Tibial nerve (tissue), 4 donors: Measurements from ENCODE around the gene CENPO. TPM values are rescaled to one million over a fixed set of nuclear protein-coding genes. Genes with fewer than 3 reads are reported as not detected.
A peak's percentile ranks its signal among the peaks of the same experiment; 100 is the strongest.

Source experiments
- DNase-seq, 2 donors: peaks; one replicate each; pipeline ENCODE4 v3.0.0-alpha.2; 2019; ENCODE audit warnings: low spot score in 2 of 2
- H3K27ac ChIP-seq, 4 donors: fragments of 200-600 bp; sonication (generic) in 3 of 4; one replicate each; pipeline ENCODE4 v1.5.1; 2017 to 2019; ENCODE audit warnings: mild to moderate bottlenecking in 1 of 4
- H3K27me3 ChIP-seq, 2 donors: fragments of 200-600 bp; sonication (generic) in 1 of 2; one replicate each; pipeline versions ENCODE4 v1.5.1 to v1.6.0; 2017 to 2019
- H3K36me3 ChIP-seq, 3 donors: fragments of 200-600 bp; sonication (generic); one replicate each; pipeline ENCODE4 v1.5.1; 2018 to 2019
- H3K4me1 ChIP-seq, 4 donors: fragments of 200-600 bp; sonication (generic) in 3 of 4; one replicate each; pipeline ENCODE4 v1.5.1; 2017 to 2019
- H3K4me3 ChIP-seq, 4 donors: fragments of 200-600 bp; sonication (generic) in 3 of 4; one replicate each; pipeline ENCODE4 v1.5.1; 2017 to 2019; ENCODE audit warnings: mild to moderate bottlenecking in 1 of 4, moderate library complexity in 1 of 4
- H3K9me3 ChIP-seq, 4 donors: fragments of 200-600 bp; sonication (generic) in 3 of 4; one replicate each; pipeline ENCODE4 v1.5.1; 2017 to 2019
- CTCF ChIP-seq, 5 experiments: fragments of 200-600 bp in 3 of 5; fragments of 450-650 bp in 2 of 5; sonication (generic) in 3 of 5; IDR thresholded peaks; one replicate each; pipeline ENCODE4 v1.5.1; 2016 to 2019; ENCODE audit warnings: antibody characterized with exemption in 5 of 5, mild to moderate bottlenecking in 3 of 5, moderate library complexity in 2 of 5
- EP300 ChIP-seq, 2 donors: sonication (generic); formaldehyde crosslinking; IDR thresholded peaks; one replicate each; pipeline ENCODE4 v1.6.1; 2017; ENCODE audit warnings: antibody characterized with exemption in 2 of 2, mild to moderate bottlenecking in 1 of 2
- POLR2A ChIP-seq, 2 donors: fragments of 450-650 bp; IDR thresholded peaks; one replicate each; pipeline ENCODE4 v1.6.1; 2017; ENCODE audit warnings: antibody characterized with exemption in 2 of 2, mild to moderate bottlenecking in 2 of 2, moderate library complexity in 2 of 2
- WGBS, 2 donors: methylation state at CpG; one replicate each; pipeline ENCODE4 v1.1.5; 2018; 5-methylcytosine and 5-hydroxymethylcytosine counted together
- total RNA-seq, 4 donors: library from RNA; depleted of rRNA; stranded (reverse); fragments of >200 nt; gene quantifications; one replicate each; pipeline ENCODE4 v1.1.0, GENCODE V29; 2016

CENPO gene
- total RNA-seq, 4 donors from 2014 or later, result 2.4 to 3.6 (median 2.7) TPM

- peak overlapping the region in 1 of 4 donors; percentile 4 for H3K27ac ChIP-seq
- no peaks in the 10 kb centered on the region for H3K27me3 ChIP-seq
- TF ChIP-seq EP300 (IDR thresholded peaks at IDR 0.05) (no peak), POLR2A (IDR thresholded peaks at IDR 0.05) (no peak)
- H3K9me3 ChIP-seq, result no peaks in the 10 kb centered on the region
- WGBS, 2 donors, result 88 to 91% methylated on average over 6 of the region's 6 CpGs
- H3K4me1 ChIP-seq, result no peaks in the 10 kb centered on the region
- DNase-seq, result no peak
- peaks cover 0 to 8% (median 0%) of the 10 kb centered on the region in 3 donors for H3K36me3 ChIP-seq
- no peak overlapping the region for H3K4me3 ChIP-seq
Observed at GRCh38 chr2:24785671-24786321, 7.4 kb upstream of the CENPO start.

GRCh38 chr2:24787532-24787931 is 5.7 kb upstream of the CENPO start:
- Histone ChIP-seq H3K27me3 (no peaks in the 10 kb centered on the region), H3K9me3 (no peaks in the 10 kb centered on the region), H3K36me3 (peaks cover 0 to 8% (median 0%) of the 10 kb centered on the region in 3 donors), H3K4me3 (no peak overlapping the region), H3K4me1 (peaks cover 0 to 8% (median 0%) of the 10 kb centered on the region in 4 donors), H3K27ac (no peak overlapping the region)
- 53 to 58% methylated on average over 2 of the region's 2 CpGs for WGBS, 2 donors
- no peak for DNase-seq
- TF ChIP-seq EP300 (IDR thresholded peaks at IDR 0.05), result no peak

GRCh38 chr2:24788816-24789215 is 4.4 kb upstream of the CENPO start:
- Histone ChIP-seq H3K27me3 (no peaks in the 10 kb centered on the region), H3K27ac (no peak overlapping the region), H3K4me3 (no peak overlapping the region), H3K4me1 (peaks cover 0 to 15% (median 4%) of the 10 kb centered on the region in 4 donors), H3K9me3 (no peaks in the 10 kb centered on the region), H3K36me3 (peaks cover 0 to 8% (median 0%) of the 10 kb centered on the region in 3 donors)
- WGBS, 2 donors, result 62 to 70% methylated on average over 3 of the region's 3 CpGs
- no peak for TF ChIP-seq CTCF (IDR thresholded peaks at IDR 0.05)
- TF ChIP-seq EP300 (IDR thresholded peaks at IDR 0.05), result no peak
- no peak for TF ChIP-seq POLR2A (IDR thresholded peaks at IDR 0.05)
- no peak for DNase-seq

- H3K9me3 ChIP-seq, result no peaks in the 10 kb centered on the region
- DNase-seq, result no peak
- TF ChIP-seq EP300 (IDR thresholded peaks at IDR 0.05), result no peak
- TF ChIP-seq POLR2A (IDR thresholded peaks at IDR 0.05), result no peak
- TF ChIP-seq CTCF (IDR thresholded peaks at IDR 0.05), result no peak
- H3K36me3 ChIP-seq, result peaks cover 0 to 11% (median 0%) of the 10 kb centered on the region in 3 donors
- no peak overlapping the region for H3K27ac ChIP-seq
- H3K4me3 ChIP-seq, result no peak overlapping the region
- H3K4me1 ChIP-seq, result peaks cover 0 to 24% (median 8%) of the 10 kb centered on the region in 4 donors
- 91 to 97% methylated on average over 5 of the region's 5 CpGs for WGBS, 2 donors
- H3K27me3 ChIP-seq, result no peaks in the 10 kb centered on the region
Observed at GRCh38 chr2:24791452-24791851, 1.8 kb upstream of the CENPO start.

GRCh38 chr2:24792542-24792873 is 717 bp upstream of the CENPO start:
- Histone ChIP-seq H3K36me3 (peaks cover 0 to 11% (median 0%) of the 10 kb centered on the region in 3 donors), H3K27ac (peak overlapping the region; percentile 95 to 100 (median 96)), H3K4me1 (peaks cover 0 to 24% (median 8%) of the 10 kb centered on the region in 4 donors), H3K9me3 (no peaks in the 10 kb centered on the region), H3K4me3 (peak overlapping the region; percentile 72 to 96 (median 82)), H3K27me3 (no peaks in the 10 kb centered on the region)
- WGBS, 2 donors, result 3 to 4% methylated on average over 6 of the region's 6 CpGs
- DNase-seq, result no peak
- TF ChIP-seq CTCF (IDR thresholded peaks at IDR 0.05) (no peak), POLR2A (IDR thresholded peaks at IDR 0.05) (no peak), EP300 (IDR thresholded peaks at IDR 0.05) (no peak)

GRCh38 chr2:24793761-24794435 is 673 bp downstream of the CENPO start:
- H3K27ac ChIP-seq, result peak overlapping the region; percentile 95 to 100 (median 96)
- TF ChIP-seq CTCF (IDR thresholded peaks at IDR 0.05), result no peak
- no peak for TF ChIP-seq POLR2A (IDR thresholded peaks at IDR 0.05)
- no peak for TF ChIP-seq EP300 (IDR thresholded peaks at IDR 0.05)
- no peaks in the 10 kb centered on the region for H3K27me3 ChIP-seq
- WGBS, 2 donors, result 1 to 3% methylated on average over 14 of the region's 14 CpGs
- peaks cover 0 to 11% (median 0%) of the 10 kb centered on the region in 3 donors for H3K36me3 ChIP-seq
- peaks cover 0 to 24% (median 8%) of the 10 kb centered on the region in 4 donors for H3K4me1 ChIP-seq
- DNase-seq, result no peak
- H3K4me3 ChIP-seq, result peak overlapping the region; percentile 72 to 96 (median 82)
- no peaks in the 10 kb centered on the region for H3K9me3 ChIP-seq
